Measurements from ENCODE around the gene LHB.

The LHB gene

GRCh38 chr19:48970923-48971395 lies 45.9 kb downstream of the LHB start:
- DNase-seq: peak; percentile 94

GRCh38 chr19:48970139-48970766 lies 46.6 kb downstream of the LHB start:
- no peak for DNase-seq

DNA sequence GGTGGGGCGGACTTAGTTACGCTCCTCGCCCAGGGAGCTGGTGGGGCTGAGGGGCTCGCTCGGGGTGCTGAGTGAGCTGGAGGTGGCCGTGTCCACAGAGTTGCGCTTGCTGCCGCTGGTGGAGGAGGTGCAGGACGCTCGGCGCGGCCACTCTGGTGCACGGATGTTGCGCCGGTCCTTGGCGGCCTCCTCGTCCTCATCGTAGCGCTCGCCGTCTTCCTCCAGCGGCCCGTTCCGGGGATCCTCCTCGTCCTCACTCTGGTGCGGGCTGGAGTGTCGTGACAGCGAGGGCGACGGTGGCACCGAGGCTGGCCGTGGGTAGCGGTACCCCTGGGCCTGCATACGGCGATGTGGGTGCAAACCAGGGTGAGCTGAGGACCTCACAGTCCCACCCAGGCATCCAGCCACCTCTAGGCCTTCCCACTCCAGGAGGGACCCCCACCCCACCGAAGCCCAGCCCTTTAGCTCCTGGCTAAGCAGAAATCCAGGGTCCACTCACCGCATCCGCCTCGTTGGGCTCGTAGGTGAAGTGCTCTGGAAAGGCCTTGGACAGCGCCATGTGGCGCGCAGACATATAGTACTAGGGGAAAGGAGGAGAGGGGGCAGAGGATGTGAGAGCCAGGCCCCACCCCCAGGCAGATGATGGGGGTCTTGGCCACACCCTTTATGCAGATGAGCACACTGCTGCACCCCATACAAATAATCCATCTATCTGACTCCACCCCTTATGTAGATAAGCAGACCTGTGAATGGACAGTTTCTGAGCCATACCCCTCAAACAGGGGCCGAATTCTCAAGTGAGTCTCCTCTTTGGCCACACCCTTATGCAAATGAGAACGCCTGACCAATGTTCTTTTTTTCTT lies 47.4 kb downstream of the LHB start:
- no peak for DNase-seq

DNA sequence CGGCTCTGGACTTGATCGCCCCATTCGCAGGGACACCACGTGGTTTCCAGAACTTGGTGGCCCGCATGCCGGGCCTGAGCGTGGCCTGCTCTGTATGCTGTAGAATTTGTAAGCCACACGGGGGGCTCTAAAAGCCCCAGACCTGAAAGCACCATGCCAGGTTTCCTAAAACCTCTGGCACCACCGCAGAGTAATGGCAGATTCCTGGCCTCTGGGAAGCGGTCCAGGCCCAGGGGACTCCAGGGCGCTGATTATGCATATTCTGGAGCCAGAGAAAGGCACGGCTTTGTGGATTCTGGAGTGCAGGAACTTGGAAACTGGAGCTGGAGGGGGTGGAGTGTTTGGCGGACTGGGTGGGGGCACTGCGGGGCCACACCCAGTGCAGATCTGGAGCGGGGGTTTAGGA lies 48.1 kb downstream of the LHB start:
- DNase-seq: no peak

- DNase-seq: no peak
Observed at GRCh38 chr19:48968179-48968661, 48.7 kb downstream of the LHB start.

DNA sequence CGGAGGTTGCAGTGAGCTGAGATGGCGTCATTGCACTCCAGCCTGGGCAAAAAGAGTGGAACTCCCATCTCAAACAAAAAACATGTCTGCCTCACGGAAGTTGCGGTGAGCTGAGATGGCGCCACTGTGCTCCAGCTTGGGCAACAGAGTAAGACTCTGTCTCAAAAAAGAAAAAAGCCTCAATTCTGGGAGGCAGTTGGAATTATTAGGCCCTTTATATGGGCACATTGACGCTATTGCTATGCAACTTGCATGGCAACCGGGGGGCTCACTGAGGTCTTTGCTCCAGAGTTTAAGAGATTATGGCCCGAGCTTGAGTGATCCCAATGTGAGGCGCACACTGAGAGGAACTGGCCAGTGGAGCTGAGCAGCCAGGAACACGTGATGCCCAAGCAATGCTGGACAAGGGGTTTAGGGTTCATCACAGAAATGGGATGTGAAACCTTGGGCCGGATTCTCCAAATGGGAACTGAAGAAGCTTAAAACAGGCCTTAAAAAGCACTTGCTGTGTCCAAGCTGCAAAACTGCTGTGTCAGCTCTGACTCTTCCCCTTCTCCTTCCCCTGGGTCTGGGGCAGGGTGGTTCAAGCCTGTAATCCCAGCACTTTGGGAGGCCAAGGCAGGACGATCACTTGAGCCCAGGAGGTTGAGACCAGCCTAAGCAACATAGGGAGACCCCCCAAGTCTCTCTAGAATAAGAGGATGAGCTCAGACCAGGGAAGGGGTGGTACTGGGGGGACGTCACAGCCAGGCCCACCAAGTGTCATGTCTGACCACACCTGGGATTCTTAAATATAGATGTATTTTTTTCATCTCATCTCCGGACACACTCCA lies 49.3 kb downstream of the LHB start:
- no peak for DNase-seq

- peak; percentile 63 for DNase-seq
Observed at GRCh38 chr19:48966541-48967345, 50.1 kb downstream of the LHB start.
